Fibroblast of lung (primary cell): ENCODE measurements around the gene R3HDML. TPM values are rescaled to one million over a fixed set of nuclear protein-coding genes. Genes with fewer than 3 reads are reported as not detected.

Source experiments
- DNase-seq, 2 donors: peaks; one replicate each; pipeline versions ENCODE4 v3.0.0 to v3.0.0-alpha.2; 2010; ENCODE audit warnings: low read depth in 2 of 2
- H2AFZ ChIP-seq: 2 replicates; pipeline ENCODE4 v1.5.1; 2012; ENCODE audit warnings: low read length, control low read depth, inconsistent platforms
- H3K27ac ChIP-seq: 2 replicates; pipeline ENCODE4 v1.5.1; 2011; ENCODE audit warnings: low read length, control low read depth; ENCODE audit not compliant: insufficient read depth
- H3K27me3 ChIP-seq: 2 replicates; pipeline ENCODE4 v1.5.1; 2011; ENCODE audit warnings: mild to moderate bottlenecking, low read length; ENCODE audit not compliant: control insufficient read depth, insufficient read depth
- H3K36me3 ChIP-seq: 2 replicates; pipeline ENCODE4 v1.5.1; 2011; ENCODE audit warnings: low read length; ENCODE audit not compliant: control insufficient read depth, insufficient read depth
- H3K4me1 ChIP-seq: 2 replicates; pipeline ENCODE4 v1.5.1; 2011; ENCODE audit warnings: low read length; ENCODE audit not compliant: control insufficient read depth, insufficient read depth; ENCODE audit errors: extremely low read depth
- H3K4me2 ChIP-seq: 2 replicates; pipeline ENCODE4 v1.5.1; 2011; ENCODE audit warnings: low read length, control low read depth; ENCODE audit not compliant: insufficient read depth; ENCODE audit errors: extremely low read depth
- H3K4me3 ChIP-seq, 4 experiments: fragments of 200-600 bp in 1 of 4; sonication (generic) in 1 of 4; replicated peaks in 1 of 4; 2 replicates each; pipeline ENCODE4 v1.5.1; 2011 to 2016; ENCODE audit warnings: low read length in 4 of 4, low read depth in 3 of 4, mild to moderate bottlenecking in 3 of 4, control low read depth in 2 of 4, inconsistent platforms in 1 of 4, mixed read lengths in 1 of 4; ENCODE audit not compliant: insufficient read depth in 1 of 4; ENCODE audit errors: control extremely low read depth in 1 of 4
- H3K79me2 ChIP-seq: 2 replicates; pipeline ENCODE4 v1.5.1; 2012; ENCODE audit warnings: mild to moderate bottlenecking, low read length, inconsistent platforms; ENCODE audit not compliant: control insufficient read depth, insufficient read depth
- H3K9ac ChIP-seq: 2 replicates; pipeline ENCODE4 v1.5.1; 2011; ENCODE audit warnings: mild to moderate bottlenecking, low read length, control low read depth; ENCODE audit not compliant: insufficient read depth
- H3K9me3 ChIP-seq: 2 replicates; pipeline ENCODE4 v1.5.1; 2012; ENCODE audit warnings: low read depth, low read length; ENCODE audit not compliant: control insufficient read depth, insufficient read depth
- H4K20me1 ChIP-seq: 2 replicates; pipeline ENCODE4 v1.5.1; 2011; ENCODE audit warnings: low read length; ENCODE audit not compliant: control insufficient read depth, insufficient read depth; ENCODE audit errors: extremely low read depth
- CTCF ChIP-seq, 2 donors: IDR thresholded peaks in 1 of 2; conservative IDR thresholded peaks in 1 of 2; 1 replicate in 1 of 2; 2 replicates in 1 of 2; pipeline ENCODE4 v1.5.1; 2011 to 2012; ENCODE audit warnings: low read length in 2 of 2, control low read depth in 1 of 2, inconsistent platforms in 1 of 2, low read depth in 1 of 2, mild to moderate bottlenecking in 1 of 2
- EZH2 ChIP-seq: IDR thresholded peaks from 2 replicates; pipeline ENCODE4 v1.5.1; 2012; ENCODE audit warnings: low read length, control low read depth, mild to moderate bottlenecking; ENCODE audit errors: missing control alignments
- polyA plus RNA-seq, 2 donors: library from polyadenylated mRNA; depleted of rRNA in 1 of 2; stranded (reverse) in 1 of 2; unstranded in 1 of 2; fragments of >200 nt; gene quantifications; 2 replicates each; pipeline ENCODE4 v1.2.1, GENCODE V29; 2011 to 2012; ENCODE audit warnings: missing spikeins in 1 of 2
- total RNA-seq: library from RNA; depleted of rRNA; stranded (reverse); fragments of >200 nt; gene quantifications from 2 replicates; pipeline ENCODE4 v1.2.1, GENCODE V29; 2014

R3HDML gene
- total and polyA plus RNA-seq, 2 donors (not counting 1 experiment from before 2014, with no cell fraction given) = not detected

- peak within 1 kb of the TSS; percentile 99 for H2AFZ ChIP-seq
- DNase-seq = peak; percentile 95 to 97
- peak within 1 kb of the TSS; percentile 76 to 98 (median 96) for H3K4me3 ChIP-seq
- no peaks in the 10 kb centered on the region for H3K9me3 ChIP-seq
- H3K4me2 ChIP-seq = peak within 1 kb of the TSS; percentile 99
- peaks cover 6% of the 10 kb centered on the region for H3K79me2 ChIP-seq
- H3K27ac ChIP-seq = peak within 1 kb of the TSS; percentile 69
- peak within 1 kb of the TSS; percentile 82 for H3K9ac ChIP-seq
- H3K4me1 ChIP-seq = peaks cover 5% of the 10 kb centered on the region
- no peaks in the 10 kb centered on the region for H4K20me1 ChIP-seq
- TF ChIP-seq EZH2 = no peak
- peak; percentile 80 for TF ChIP-seq CTCF (conservative IDR thresholded peaks at IDR 0.05 in 1 of 2, IDR thresholded peaks at IDR 0.05 in 1 of 2; ENCODE audit: low read depth in 1 of 2, low read length in 2 of 2)
- no peaks in the 10 kb centered on the region for H3K36me3 ChIP-seq
- no peaks in the 10 kb centered on the region for H3K27me3 ChIP-seq
Observed at GRCh38 chr20:44310664-44311639, 25.9 kb upstream of the R3HDML start, which contains the start of gene FITM2. FITM2 (minus strand) TSS chr20:44311202; CDS start chr20:44311148, 54 bp downstream.

DNA sequence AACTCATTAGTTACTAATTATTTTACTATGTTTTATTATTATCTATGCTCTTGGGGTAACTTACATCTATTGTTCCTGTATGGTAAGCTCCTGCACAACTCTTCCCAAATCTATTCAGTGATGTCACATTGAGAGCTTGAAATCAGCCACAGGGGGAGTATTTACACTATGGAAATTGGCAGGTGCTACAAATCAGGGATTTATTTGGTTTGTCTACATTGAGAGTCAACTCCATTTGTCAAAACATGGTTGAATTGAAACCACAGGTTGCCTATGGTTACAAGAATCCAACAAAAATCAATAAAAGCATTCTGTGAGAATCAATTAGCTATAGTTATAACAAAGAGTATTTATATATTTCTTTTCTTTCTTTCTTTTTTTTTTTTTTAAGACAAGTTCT is 22.0 kb upstream of the R3HDML start:
- no peak for TF ChIP-seq CTCF (conservative IDR thresholded peaks at IDR 0.05 in 1 of 2, IDR thresholded peaks at IDR 0.05 in 1 of 2; ENCODE audit: low read depth in 1 of 2, low read length in 2 of 2)
- TF ChIP-seq EZH2 = no peak
- Histone ChIP-seq H3K9ac (no peak overlapping the region), H2AFZ (no peak overlapping the region)

GRCh38 chr20:44319839-44320422 is 16.9 kb upstream of the R3HDML start:
- no peaks in the 10 kb centered on the region for H4K20me1 ChIP-seq
- H3K79me2 ChIP-seq = no peaks in the 10 kb centered on the region
- H3K9me3 ChIP-seq = no peaks in the 10 kb centered on the region
- no peak overlapping the region for H3K4me2 ChIP-seq
- no peak overlapping the region for H3K9ac ChIP-seq
- no peak overlapping the region for H3K4me3 ChIP-seq
- H3K27ac ChIP-seq = no peak overlapping the region
- H3K4me1 ChIP-seq = no peaks in the 10 kb centered on the region
- no peak overlapping the region for H2AFZ ChIP-seq
- TF ChIP-seq CTCF (conservative IDR thresholded peaks at IDR 0.05 in 1 of 2, IDR thresholded peaks at IDR 0.05 in 1 of 2; ENCODE audit: low read depth in 1 of 2, low read length in 2 of 2) (no peak), EZH2 (no peak)
- H3K27me3 ChIP-seq = no peaks in the 10 kb centered on the region
- H3K36me3 ChIP-seq = no peaks in the 10 kb centered on the region
- DNase-seq = peak in 1 of 2 donors; percentile 51

More for the DNA sequence above, 22.0 kb upstream of the R3HDML start:
- no peak overlapping the region for H3K4me3 ChIP-seq
- H3K27me3 ChIP-seq = no peaks in the 10 kb centered on the region
- no peaks in the 10 kb centered on the region for H4K20me1 ChIP-seq
- no peaks in the 10 kb centered on the region for H3K36me3 ChIP-seq
- H3K79me2 ChIP-seq = peaks cover 6% of the 10 kb centered on the region
- no peak overlapping the region for H3K4me2 ChIP-seq
- peaks cover 2% of the 10 kb centered on the region for H3K4me1 ChIP-seq
- H3K9me3 ChIP-seq = no peaks in the 10 kb centered on the region
- no peak for DNase-seq
- no peak overlapping the region for H3K27ac ChIP-seq
